Fibroblast of skin of left biceps (primary cell): ENCODE data around the gene FADS2.
"Not testable (repeated sequence)": the region's sequence is repeated elsewhere in the genome, so short reads cannot be mapped to it uniquely, and the experiment has no call there.

ENCODE experiments used
- DNase-seq, 2 experiments: peaks; one replicate each; pipeline ENCODE4 v3.0.0-alpha.2; 2013; ENCODE audit warnings: low read depth in 2 of 2

FADS2 gene

GRCh38 chr11:61868571-61869428 lies 40.7 kb downstream of the FADS2 start:
- DNase-seq: no peak

- no peak for DNase-seq
Measured at GRCh38 chr11:61869429-61869707, 41.3 kb downstream of the FADS2 start.

- no peak for DNase-seq
Measured at GRCh38 chr11:61869708-61870451, 41.8 kb downstream of the FADS2 start.

- DNase-seq: peak in 1 of 2 experiments; percentile 6
Measured at GRCh38 chr11:61870541-61871031, 42.5 kb downstream of the FADS2 start.

- peak; percentile 19 to 30 for DNase-seq
Measured at GRCh38 chr11:61871158-61871597, 43.1 kb downstream of the FADS2 start.

DNA sequence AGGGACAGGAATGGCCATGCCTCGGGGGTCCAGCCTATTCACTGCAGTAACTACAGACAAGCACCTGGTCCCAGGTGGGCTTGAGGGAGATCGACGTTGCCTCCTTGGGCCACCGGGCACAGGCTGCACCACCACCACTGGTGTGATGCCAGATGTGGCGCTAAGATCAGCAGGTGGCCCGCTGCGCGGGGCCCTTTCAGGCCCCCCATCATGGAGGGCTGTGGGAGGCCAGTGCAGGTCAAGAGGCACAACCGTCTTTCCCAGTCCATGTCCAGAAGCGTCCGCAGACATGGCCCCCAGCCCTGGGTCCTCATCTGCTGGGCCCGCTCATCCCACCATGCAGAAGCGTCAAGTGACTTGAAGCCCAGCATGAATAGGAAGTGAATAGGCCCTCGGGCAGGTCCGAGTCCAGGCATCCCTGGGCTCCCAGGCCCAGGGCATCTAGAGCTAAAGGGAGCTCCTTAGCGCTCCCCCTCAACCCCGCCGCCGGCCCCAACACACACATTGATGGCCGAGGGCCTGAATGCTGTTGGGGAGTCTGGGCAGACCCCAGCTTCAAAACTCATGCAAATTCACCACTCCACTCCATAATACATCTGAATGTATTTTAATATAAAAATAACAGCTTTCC lies 45.0 kb downstream of the FADS2 start:
- DNase-seq: no peak

GRCh38 chr11:61873588-61874376 lies 45.7 kb downstream of the FADS2 start:
- no peak for DNase-seq

- no peak for DNase-seq
Measured at GRCh38 chr11:61874377-61874809, 46.3 kb downstream of the FADS2 start.

GRCh38 chr11:61874853-61875252 lies 46.8 kb downstream of the FADS2 start:
- no peak for DNase-seq

DNA sequence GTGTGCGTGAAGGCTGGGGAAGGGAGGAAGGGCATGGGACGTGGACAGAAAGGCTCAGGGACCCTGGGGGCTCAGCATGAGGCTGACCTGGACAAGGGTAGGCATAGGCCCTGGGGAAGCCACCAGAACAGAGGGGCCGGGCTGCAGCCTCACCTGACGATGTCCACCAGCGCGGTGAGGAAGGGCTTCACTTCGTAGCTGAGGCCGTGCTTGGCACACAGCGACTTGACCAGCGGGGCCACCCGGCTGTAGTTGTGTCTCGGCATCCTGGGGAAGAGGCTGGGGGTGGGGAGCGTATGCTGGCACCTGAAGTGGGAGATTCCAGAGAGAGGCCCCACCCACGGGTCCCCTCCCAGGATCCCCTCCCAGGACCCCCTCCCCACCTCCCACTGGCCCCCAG lies 47.6 kb downstream of the FADS2 start:
- DNase-seq: no peak

GRCh38 chr11:61879152-61879551 lies 51.1 kb downstream of the FADS2 start:
- no peak for DNase-seq

- DNase-seq: no peak
Measured at GRCh38 chr11:61880031-61880430, 51.9 kb downstream of the FADS2 start.

- no peak for DNase-seq
Measured at GRCh38 chr11:61880454-61880853, 52.4 kb downstream of the FADS2 start.

GRCh38 chr11:61881397-61881796 lies 53.3 kb downstream of the FADS2 start:
- no peak for DNase-seq

- not testable (repeated sequence) for DNase-seq
Measured at GRCh38 chr11:61882267-61882666, 54.2 kb downstream of the FADS2 start.

GRCh38 chr11:61882879-61883278 lies 54.8 kb downstream of the FADS2 start:
- no peak for DNase-seq

DNA sequence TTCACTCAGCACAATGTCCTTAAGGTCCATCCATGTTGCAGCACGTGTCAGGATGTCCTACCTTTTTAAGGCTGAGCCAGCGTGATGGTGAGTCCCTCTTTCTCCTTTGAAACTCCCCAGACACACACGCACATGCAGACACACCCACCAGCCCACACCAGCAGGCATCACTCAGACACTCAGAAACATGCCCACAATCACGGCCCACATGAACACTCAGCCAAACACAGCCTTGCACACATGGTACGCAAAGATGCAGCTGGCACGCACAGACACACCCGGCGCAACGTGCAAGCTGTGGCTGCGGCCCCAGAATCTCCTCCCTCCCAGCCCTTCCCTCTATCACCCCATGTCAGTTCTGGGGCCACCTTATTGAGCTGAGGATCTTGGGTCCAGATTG lies 55.2 kb downstream of the FADS2 start:
- no peak for DNase-seq

- DNase-seq: no peak
Measured at GRCh38 chr11:61883947-61884346, 55.8 kb downstream of the FADS2 start.

DNA sequence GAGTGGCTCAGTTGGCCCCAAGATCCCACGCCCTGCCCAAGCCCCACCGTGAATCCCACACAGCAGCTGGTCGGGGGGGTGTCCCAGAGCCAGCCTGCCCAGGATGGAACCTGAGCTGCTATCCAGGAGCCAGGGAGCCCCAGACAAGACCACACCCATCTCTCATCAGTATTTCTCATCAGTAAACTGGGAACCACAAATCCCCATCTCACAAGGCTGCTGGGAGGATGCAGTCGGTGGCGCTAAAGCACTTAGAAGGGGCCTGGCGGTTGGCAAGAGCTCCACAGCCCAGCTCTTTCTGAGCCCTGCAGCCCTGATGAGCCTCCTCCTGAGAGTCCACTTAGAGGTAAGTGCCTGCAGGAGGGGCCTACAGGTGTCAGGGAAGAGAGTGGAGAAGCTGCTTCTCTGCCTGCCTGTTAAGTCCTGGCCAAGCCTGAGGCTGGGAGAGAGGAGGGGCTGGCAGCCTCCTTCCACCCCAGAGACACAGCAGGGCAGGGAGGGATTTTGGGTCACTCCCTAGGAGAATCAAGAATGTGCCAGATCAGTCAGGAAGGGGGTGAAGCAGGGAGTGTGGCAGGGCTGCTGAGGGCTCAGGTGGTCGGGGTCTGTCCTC lies 57.2 kb downstream of the FADS2 start:
- no peak for DNase-seq

DNA sequence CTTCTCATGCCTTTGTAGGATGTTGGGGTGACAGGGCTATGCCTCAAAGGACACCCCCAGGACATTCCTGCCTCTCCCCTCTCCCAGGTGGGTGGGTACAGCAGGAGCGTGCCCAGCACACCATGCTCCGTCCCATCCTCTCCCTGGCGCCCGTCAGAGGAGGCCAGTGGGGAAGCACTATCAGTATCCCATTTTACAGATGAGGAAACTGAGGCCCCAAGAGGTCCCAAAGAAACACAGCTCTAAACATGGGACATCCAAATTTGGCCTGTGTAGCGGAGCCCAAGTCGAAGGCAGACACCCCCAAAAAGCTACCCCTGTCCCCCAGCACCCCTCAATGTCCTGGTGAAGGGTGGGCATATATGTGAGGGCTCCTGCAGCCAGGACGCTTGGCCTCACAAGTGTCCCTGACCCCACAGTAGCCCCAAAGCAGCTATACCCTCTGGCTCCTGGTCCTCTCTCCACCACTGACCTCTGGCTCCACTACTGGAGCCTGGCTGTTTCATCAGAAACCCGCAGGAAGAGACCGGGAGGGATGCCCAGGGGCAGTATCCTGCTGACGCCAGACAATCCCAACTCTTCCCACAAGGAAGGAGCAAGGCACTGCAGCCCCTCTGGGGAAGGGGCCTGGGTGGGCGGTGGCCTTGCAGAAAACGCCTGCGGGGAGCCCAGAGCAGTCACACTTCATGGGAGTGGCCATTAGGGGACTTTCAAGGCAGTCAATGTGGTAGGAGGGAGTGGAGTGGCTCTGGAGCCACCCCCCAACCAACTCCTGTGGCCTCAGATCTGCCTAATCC lies 57.9 kb downstream of the FADS2 start:
- no peak for DNase-seq
